ENCODE results near the gene ZC3HAV1L. TPM values are rescaled to one million over a fixed set of nuclear protein-coding genes. Genes with fewer than 3 reads are reported as not detected.

The ZC3HAV1L gene
- total RNA-seq, 1 donor from 2014 or later = 1.8 TPM

- H3K4me3 Mint-ChIP-seq = no peak overlapping the region
- ATAC-seq (ENCODE audit: low read depth) = no peak
- no peaks in the 10 kb centered on the region for H3K4me1 Mint-ChIP-seq
- no peak overlapping the region for H3K27ac Mint-ChIP-seq
- intact Hi-C loops (cut with micrococcal nuclease) = no loop called here
- CTCF ChIA-PET = no interaction called here
- no peak for DNase-seq
- peaks cover 8% of the 10 kb centered on the region for H3K9me3 Mint-ChIP-seq
- TF ChIP-seq, protein P1, sequence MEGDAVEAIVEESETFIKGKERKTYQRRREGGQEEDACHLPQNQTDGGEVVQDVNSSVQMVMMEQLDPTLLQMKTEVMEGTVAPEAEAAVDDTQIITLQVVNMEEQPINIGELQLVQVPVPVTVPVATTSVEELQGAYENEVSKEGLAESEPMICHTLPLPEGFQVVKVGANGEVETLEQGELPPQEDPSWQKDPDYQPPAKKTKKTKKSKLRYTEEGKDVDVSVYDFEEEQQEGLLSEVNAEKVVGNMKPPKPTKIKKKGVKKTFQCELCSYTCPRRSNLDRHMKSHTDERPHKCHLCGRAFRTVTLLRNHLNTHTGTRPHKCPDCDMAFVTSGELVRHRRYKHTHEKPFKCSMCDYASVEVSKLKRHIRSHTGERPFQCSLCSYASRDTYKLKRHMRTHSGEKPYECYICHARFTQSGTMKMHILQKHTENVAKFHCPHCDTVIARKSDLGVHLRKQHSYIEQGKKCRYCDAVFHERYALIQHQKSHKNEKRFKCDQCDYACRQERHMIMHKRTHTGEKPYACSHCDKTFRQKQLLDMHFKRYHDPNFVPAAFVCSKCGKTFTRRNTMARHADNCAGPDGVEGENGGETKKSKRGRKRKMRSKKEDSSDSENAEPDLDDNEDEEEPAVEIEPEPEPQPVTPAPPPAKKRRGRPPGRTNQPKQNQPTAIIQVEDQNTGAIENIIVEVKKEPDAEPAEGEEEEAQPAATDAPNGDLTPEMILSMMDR (IDR thresholded peaks at IDR 0.05) = no peak
- POLR2A ChIA-PET = no interaction called here
- no peaks in the 10 kb centered on the region for H3K36me3 Mint-ChIP-seq (ENCODE audit: low read depth)
- peaks cover 23% of the 10 kb centered on the region for H3K27me3 Mint-ChIP-seq
Measured at GRCh38 chr7:138992052-138992531, 43.8 kb downstream of the ZC3HAV1L start.

- ChIA-PET POLR2A (no interaction called here), CTCF (no interaction called here)
- Mint-ChIP-seq H3K27ac (no peak overlapping the region), H3K4me1 (no peaks in the 10 kb centered on the region), H3K36me3 (ENCODE audit: low read depth) (no peaks in the 10 kb centered on the region), H3K4me3 (no peak overlapping the region), H3K27me3 (peaks cover 27% of the 10 kb centered on the region), H3K9me3 (peaks cover 8% of the 10 kb centered on the region)
- intact Hi-C loops (cut with micrococcal nuclease) = no loop called here
- ATAC-seq (ENCODE audit: low read depth) (no peak), DNase-seq (no peak)
- TF ChIP-seq, protein P1 (IDR thresholded peaks at IDR 0.05) = no peak
Measured at GRCh38 chr7:138987686-138988085, 48.2 kb downstream of the ZC3HAV1L start.

DNA sequence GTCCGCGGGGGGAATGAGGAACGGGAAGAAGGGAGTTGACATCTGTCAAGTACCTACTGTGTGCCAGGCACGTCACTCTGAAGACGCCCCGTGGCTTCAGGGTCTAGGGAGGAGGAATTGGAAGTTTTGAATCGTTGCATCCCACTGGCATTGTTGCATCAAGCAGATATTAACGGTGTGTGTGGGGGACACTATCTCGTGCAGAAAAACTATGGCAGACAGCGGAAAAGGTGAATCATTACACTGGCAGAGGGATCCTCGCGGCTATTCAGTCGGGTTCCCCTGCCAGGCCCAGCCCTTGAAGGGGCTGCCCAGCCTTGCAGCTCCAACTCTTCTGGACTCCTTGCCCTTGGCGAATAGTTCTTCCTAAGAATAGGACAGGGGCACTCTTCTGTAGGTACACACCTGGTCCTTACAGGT, 53.6 kb downstream of the ZC3HAV1L start:
- no peak for ATAC-seq (ENCODE audit: low read depth)
- peaks cover 45% of the 10 kb centered on the region for H3K27me3 Mint-ChIP-seq
- TF ChIP-seq, protein P1 (IDR thresholded peaks at IDR 0.05) = no peak
- H3K27ac Mint-ChIP-seq = no peak overlapping the region
- DNase-seq = no peak
- ChIA-PET POLR2A (no interaction called here), CTCF (interaction anchor here (1.6 kb wide), 1 partner anchor 96 kb away, joined by 6 read pairs; no protein-coding TSS in a partner anchor)
- H3K4me3 Mint-ChIP-seq = peak overlapping the region; percentile 77
- no peaks in the 10 kb centered on the region for H3K9me3 Mint-ChIP-seq
- intact Hi-C loops (cut with micrococcal nuclease) = loop anchor here (2.0 to 5.0 kb wide), 2 partner anchors 53 to 95 kb away; no protein-coding TSS in a partner anchor
- peaks cover 12% of the 10 kb centered on the region for H3K4me1 Mint-ChIP-seq
- peaks cover 3% of the 10 kb centered on the region for H3K36me3 Mint-ChIP-seq (ENCODE audit: low read depth)

DNA sequence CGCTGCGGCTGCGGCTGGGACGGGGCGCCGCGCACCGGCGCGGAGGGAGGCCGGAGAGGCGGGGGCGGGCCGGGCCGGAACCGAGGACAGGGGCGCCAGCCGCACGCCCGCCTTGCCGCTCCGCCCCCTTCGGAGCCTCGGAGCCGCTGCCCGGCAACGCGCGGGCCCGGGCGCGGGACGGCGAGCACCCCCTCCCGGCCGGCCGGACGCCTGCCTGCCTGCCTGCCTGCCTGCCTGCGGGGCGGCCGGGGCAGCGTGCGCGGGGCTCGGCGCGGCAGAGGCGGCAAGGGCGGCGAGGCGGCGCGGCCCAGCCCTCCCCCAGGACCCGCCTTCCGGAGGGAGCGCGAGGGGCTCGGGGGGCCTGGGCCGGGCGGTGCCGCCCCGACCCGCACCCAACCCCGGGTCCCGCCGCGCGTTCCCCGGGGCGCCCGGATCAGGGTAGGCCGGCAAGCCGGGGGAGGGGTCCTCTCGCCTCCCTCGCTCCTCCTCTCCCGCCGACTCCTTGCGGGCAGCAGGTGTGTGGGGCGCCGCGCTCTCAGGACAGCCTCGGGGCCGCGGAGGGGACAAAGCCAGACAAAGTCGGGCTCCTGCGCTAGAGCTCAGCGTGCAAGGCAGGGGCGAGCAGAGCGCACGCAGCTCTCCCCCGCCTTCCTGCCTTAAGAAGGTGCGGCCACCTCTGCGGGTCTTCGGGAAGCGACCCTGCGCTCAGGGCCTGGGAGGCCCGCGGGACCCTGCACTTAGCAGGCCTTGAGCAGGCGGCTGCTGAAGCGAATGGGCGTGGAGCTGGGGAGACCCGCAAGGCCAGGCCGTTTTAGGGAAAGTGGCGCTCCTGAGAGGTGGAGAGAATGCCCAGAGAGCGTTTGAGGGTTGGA, 54.3 kb downstream of the ZC3HAV1L start, which contains the start of gene KIAA1549:
Gene KIAA1549 (minus strand): TSS at position 58 of the 872 bp plus-strand sequence. CDS start 120 bp downstream, outside the sequence.
- peaks cover 12% of the 10 kb centered on the region for H3K4me1 Mint-ChIP-seq
- intact Hi-C loops (cut with micrococcal nuclease) = loop anchor here (2.0 to 5.0 kb wide), 2 partner anchors 53 to 94 kb away; no protein-coding TSS in a partner anchor
- POLR2A ChIA-PET = no interaction called here

More for the DNA sequence above, 54.3 kb downstream of the ZC3HAV1L start, which contains the start of gene KIAA1549:
- Mint-ChIP-seq H3K9me3 (no peaks in the 10 kb centered on the region), H3K4me3 (peak within 1 kb of the TSS; percentile 88), H3K27ac (no peak within 1 kb of the TSS), H3K27me3 (peaks cover 45% of the 10 kb centered on the region), H3K36me3 (ENCODE audit: low read depth) (peaks cover 3% of the 10 kb centered on the region)
- TF ChIP-seq, protein P1 (IDR thresholded peaks at IDR 0.05) = no peak
- ATAC-seq (ENCODE audit: low read depth) = peak; percentile 93
- CTCF ChIA-PET = interaction anchor here (1.6 kb wide), 1 partner anchor 95 kb away, joined by 6 read pairs; no protein-coding TSS in a partner anchor
- peak; percentile 61 for DNase-seq

Data from activated B cell treated with CpG ODN at 0.5 μM for 24 hours (primary cell).